Vagina (tissue), 2 donors: ENCODE results near the gene FUT7. TPM values are rescaled to one million over a fixed set of nuclear protein-coding genes. Genes with fewer than 3 reads are reported as not detected.

Experiments
- DNase-seq, 2 donors: peaks; one replicate each; pipeline ENCODE4 v3.0.0-alpha.2; 2017; ENCODE audit errors: extremely low spot score in 2 of 2
- H3K27ac ChIP-seq: fragments of 200-600 bp; sonication (generic); one replicate; pipeline ENCODE4 v1.5.1; 2019
- H3K27me3 ChIP-seq: fragments of 200-600 bp; sonication (generic); one replicate; pipeline ENCODE4 v1.5.1; 2019
- H3K36me3 ChIP-seq, 2 donors: fragments of 200-600 bp; sonication (generic); one replicate each; pipeline ENCODE4 v1.5.1; 2017 to 2019
- H3K4me1 ChIP-seq: fragments of 200-600 bp; sonication (generic); one replicate; pipeline ENCODE4 v1.5.1; 2019
- H3K4me3 ChIP-seq, 2 donors: fragments of 200-600 bp; sonication (generic); 1 replicate in 1 of 2; 2 replicates in 1 of 2; pipeline ENCODE4 v1.5.1; 2016 to 2019
- H3K9me3 ChIP-seq: fragments of 200-600 bp; sonication (generic); one replicate; pipeline ENCODE4 v1.5.1; 2019
- POLR2A ChIP-seq, 2 donors: fragments of 450-650 bp; IDR thresholded peaks; one replicate each; pipeline ENCODE4 v1.6.1; 2017; ENCODE audit warnings: antibody characterized with exemption in 2 of 2, mild to moderate bottlenecking in 2 of 2, moderate library complexity in 2 of 2
- POLR2AphosphoS5 ChIP-seq, 2 donors: sonication (generic); formaldehyde crosslinking; IDR thresholded peaks; one replicate each; pipeline ENCODE4 v1.9.0; 2017; ENCODE audit warnings: antibody characterized with exemption in 2 of 2, mild to moderate bottlenecking in 2 of 2, low read depth in 1 of 2; ENCODE audit not compliant: insufficient read depth in 1 of 2
- intact Hi-C: fragments of 100-400 bp; cut with DNase I; formaldehyde crosslinking; loops from one replicate; pipeline ENCODE4 v1.15.1; 2023
- total RNA-seq: library from RNA; depleted of rRNA; stranded (reverse); fragments of >200 nt; gene quantifications from one replicate; pipeline ENCODE4 v1.2.3, GENCODE V29; 2016
- TF ChIP-seq, protein P1 (sequence below), 3 experiments: fragments of 450-650 bp in 2 of 3; fragments of 200-600 bp in 1 of 3; sonication (generic) in 1 of 3; IDR thresholded peaks; one replicate each; pipeline ENCODE4 v1.5.1; 2017 to 2019; ENCODE audit warnings: antibody characterized with exemption in 3 of 3, mild to moderate bottlenecking in 2 of 3, moderate library complexity in 2 of 3

The FUT7 gene
- total RNA-seq, 1 donor from 2014 or later = not detected

DNA sequence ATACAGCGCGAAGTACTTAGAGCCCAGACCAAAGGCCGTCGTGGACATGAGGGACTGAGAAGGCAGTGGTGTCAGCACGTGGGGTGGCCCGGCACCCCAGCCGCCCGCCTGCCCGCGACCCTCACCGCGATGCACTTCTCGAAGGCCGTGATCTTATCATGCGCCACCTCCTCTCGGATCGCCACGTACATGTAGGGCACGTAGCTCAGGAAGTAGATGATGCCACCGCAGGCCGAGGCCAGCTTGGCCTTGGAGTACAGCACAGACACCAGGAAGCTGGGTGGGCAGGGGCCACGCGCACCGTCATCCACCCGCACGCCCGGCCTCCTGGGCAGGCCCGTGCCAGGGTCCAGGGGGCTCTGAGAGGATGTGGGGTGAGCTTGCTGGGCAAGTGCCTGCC, 14.8 kb downstream of the FUT7 start:
- no peak overlapping the region for H3K27ac ChIP-seq
- no peak overlapping the region for H3K4me3 ChIP-seq
- H3K4me1 ChIP-seq = no peaks in the 10 kb centered on the region
- no peak for DNase-seq
- H3K27me3 ChIP-seq = no peaks in the 10 kb centered on the region
- peaks cover 0 to 20% of the 10 kb centered on the region in 2 donors for H3K36me3 ChIP-seq
- no peaks in the 10 kb centered on the region for H3K9me3 ChIP-seq
- intact Hi-C loops = no loop called here
- TF ChIP-seq, protein P1, sequence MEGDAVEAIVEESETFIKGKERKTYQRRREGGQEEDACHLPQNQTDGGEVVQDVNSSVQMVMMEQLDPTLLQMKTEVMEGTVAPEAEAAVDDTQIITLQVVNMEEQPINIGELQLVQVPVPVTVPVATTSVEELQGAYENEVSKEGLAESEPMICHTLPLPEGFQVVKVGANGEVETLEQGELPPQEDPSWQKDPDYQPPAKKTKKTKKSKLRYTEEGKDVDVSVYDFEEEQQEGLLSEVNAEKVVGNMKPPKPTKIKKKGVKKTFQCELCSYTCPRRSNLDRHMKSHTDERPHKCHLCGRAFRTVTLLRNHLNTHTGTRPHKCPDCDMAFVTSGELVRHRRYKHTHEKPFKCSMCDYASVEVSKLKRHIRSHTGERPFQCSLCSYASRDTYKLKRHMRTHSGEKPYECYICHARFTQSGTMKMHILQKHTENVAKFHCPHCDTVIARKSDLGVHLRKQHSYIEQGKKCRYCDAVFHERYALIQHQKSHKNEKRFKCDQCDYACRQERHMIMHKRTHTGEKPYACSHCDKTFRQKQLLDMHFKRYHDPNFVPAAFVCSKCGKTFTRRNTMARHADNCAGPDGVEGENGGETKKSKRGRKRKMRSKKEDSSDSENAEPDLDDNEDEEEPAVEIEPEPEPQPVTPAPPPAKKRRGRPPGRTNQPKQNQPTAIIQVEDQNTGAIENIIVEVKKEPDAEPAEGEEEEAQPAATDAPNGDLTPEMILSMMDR (IDR thresholded peaks at IDR 0.05) = no peak
- TF ChIP-seq POLR2A (IDR thresholded peaks at IDR 0.05) (no peak), POLR2AphosphoS5 (IDR thresholded peaks at IDR 0.05; ENCODE audit: insufficient read depth in 1 of 2, low read depth in 1 of 2) (no peak)

DNA sequence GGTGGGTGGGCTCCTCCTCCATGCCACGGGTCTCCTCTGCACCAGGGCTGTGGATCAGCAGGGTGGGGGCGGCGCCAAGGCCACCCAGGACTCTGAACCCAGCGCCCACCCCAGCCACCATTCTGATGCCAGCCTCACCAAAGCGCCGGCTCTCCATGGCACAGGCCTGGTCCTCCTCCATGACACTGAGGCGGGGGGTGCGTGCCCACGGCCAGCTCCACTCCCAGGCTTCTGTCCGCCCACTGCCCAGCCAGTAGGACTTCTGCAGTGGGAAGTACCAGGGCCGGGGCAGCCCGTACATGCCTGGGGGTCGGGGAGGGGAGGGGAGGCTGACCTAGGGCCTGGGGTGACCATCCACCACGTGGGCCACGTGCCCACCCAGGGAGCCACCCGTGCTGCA, 15.5 kb downstream of the FUT7 start:
- Histone ChIP-seq H3K27ac (no peak overlapping the region), H3K27me3 (no peaks in the 10 kb centered on the region), H3K4me1 (no peaks in the 10 kb centered on the region), H3K9me3 (no peaks in the 10 kb centered on the region), H3K4me3 (no peak overlapping the region), H3K36me3 (peaks cover 0 to 20% of the 10 kb centered on the region in 2 donors)
- no peak for DNase-seq
- TF ChIP-seq POLR2AphosphoS5 (IDR thresholded peaks at IDR 0.05; ENCODE audit: insufficient read depth in 1 of 2, low read depth in 1 of 2) (no peak), POLR2A (IDR thresholded peaks at IDR 0.05) (no peak)
- TF ChIP-seq, protein P1 (IDR thresholded peaks at IDR 0.05) = no peak
- intact Hi-C loops = no loop called here

DNA sequence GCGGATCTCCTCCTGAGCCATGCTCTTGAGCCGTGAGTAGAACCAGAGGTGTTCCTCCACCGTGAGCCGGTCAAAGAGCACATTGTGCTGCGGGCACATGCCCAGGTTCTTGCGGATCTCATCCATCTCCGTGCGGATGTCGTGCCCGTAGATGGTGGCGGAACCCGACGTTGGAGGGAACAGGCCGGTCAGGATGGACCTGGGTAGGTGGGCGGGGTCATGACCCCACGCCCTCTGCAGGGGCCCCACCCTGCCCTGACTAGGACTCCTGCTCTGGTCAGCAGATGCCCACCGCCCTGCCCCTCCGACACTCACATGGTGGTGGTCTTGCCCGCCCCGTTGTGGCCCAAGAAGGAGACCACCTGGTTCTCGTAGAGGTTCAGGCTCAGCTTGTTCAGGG, 15.9 kb downstream of the FUT7 start:
- Histone ChIP-seq H3K27me3 (no peaks in the 10 kb centered on the region), H3K4me1 (no peaks in the 10 kb centered on the region), H3K9me3 (no peaks in the 10 kb centered on the region), H3K27ac (no peak overlapping the region), H3K36me3 (peaks cover 0 to 20% of the 10 kb centered on the region in 2 donors), H3K4me3 (no peak overlapping the region)
- no peak for TF ChIP-seq POLR2A (IDR thresholded peaks at IDR 0.05)
- TF ChIP-seq POLR2AphosphoS5 (IDR thresholded peaks at IDR 0.05; ENCODE audit: insufficient read depth in 1 of 2, low read depth in 1 of 2) = no peak
- TF ChIP-seq, protein P1 (IDR thresholded peaks at IDR 0.05) = no peak
- intact Hi-C loops = no loop called here
- DNase-seq = no peak

DNA sequence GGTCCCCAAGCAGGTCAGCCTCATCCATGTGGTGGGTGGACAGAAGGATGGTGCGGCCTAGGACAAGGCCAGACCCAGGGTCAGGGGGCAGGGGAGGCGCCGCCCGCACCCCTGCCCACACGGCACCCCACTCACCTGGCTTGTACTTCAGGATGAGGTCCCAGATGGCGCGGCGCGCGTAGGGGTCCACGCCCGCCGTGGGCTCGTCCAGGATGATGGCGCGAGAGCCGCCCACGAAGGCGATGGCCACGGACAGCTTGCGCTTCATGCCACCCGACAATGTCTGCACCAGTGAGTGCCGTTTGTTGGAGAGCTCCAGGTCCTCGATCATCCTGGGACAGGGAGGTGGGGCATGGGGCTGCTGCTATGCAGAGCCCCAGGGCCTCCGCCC, 16.4 kb downstream of the FUT7 start:
- no peak for DNase-seq
- no peaks in the 10 kb centered on the region for H3K4me1 ChIP-seq
- H3K27me3 ChIP-seq = no peaks in the 10 kb centered on the region
- no peak overlapping the region for H3K27ac ChIP-seq
- TF ChIP-seq POLR2AphosphoS5 (IDR thresholded peaks at IDR 0.05; ENCODE audit: insufficient read depth in 1 of 2, low read depth in 1 of 2) (no peak), POLR2A (IDR thresholded peaks at IDR 0.05) (no peak)
- TF ChIP-seq, protein P1 (IDR thresholded peaks at IDR 0.05) = no peak
- H3K36me3 ChIP-seq = peaks cover 0 to 20% of the 10 kb centered on the region in 2 donors
- no peaks in the 10 kb centered on the region for H3K9me3 ChIP-seq
- no peak overlapping the region for H3K4me3 ChIP-seq
- intact Hi-C loops = no loop called here

DNA sequence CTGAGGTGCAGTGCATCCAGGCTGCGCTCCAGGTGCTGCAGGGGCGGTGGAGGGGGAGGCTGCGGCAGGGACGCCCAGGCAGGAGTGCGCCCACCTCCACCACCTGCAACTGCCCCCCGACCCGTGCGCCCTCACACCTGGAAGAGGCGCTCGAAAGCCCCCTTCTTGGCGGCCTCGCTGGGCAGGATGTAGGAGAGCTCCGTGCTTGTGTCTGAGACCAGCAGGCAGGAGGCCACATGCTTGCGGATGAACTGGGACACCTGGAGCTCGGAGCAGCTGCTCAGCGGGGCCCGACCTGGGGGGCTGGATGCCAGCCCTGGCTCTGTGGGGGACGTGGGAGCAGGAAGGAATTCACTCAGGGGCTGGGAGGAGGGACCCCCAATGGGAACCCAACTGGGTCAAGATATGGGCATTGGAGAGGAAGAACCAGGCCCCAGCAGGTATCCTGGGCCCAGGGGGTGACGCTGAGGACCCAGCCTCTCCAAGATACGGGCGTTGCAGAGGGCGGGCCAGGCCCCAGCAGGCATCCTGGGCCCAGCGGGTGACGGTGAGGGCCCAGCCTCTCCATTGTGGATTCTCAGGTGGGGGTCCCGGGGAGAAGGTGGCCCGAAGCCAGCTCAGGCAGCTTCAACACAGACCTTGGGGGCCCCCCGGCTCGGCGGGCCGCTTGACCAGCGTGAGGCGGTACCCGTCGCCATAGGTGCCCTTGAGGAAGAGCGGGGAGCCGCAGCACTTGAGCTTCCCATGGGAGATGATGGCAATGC, 16.9 kb downstream of the FUT7 start:
- Histone ChIP-seq H3K27ac (no peak overlapping the region), H3K4me3 (no peak overlapping the region), H3K9me3 (no peaks in the 10 kb centered on the region), H3K27me3 (no peaks in the 10 kb centered on the region), H3K36me3 (peaks cover 0 to 20% of the 10 kb centered on the region in 2 donors), H3K4me1 (no peaks in the 10 kb centered on the region)
- intact Hi-C loops = no loop called here
- TF ChIP-seq, protein P1 (IDR thresholded peaks at IDR 0.05) = no peak
- TF ChIP-seq POLR2A (IDR thresholded peaks at IDR 0.05) (no peak), POLR2AphosphoS5 (IDR thresholded peaks at IDR 0.05; ENCODE audit: insufficient read depth in 1 of 2, low read depth in 1 of 2) (no peak)
- no peak for DNase-seq
